Measurements from ENCODE around the gene EDIL3.

The EDIL3 gene

GRCh38 chr5:84285641-84286637, 98.7 kb downstream of the EDIL3 start:
- Histone ChIP-seq H3K9ac (ENCODE audit: low read depth, low read length, poor library complexity) (no peak overlapping the region), H3K23ac (ENCODE audit: low read depth, low read length, poor library complexity) (no peak overlapping the region), H4K91ac (ENCODE audit: low read depth, low read length, poor library complexity) (no peak overlapping the region), H3K4me3 (ENCODE audit: low read length in 2 of 2) (no peak overlapping the region), H2BK15ac (ENCODE audit: low read length) (no peak overlapping the region), H3K4ac (ENCODE audit: low read length) (no peak overlapping the region), H3K27me3 (ENCODE audit: control insufficient read depth in 3 of 3, insufficient read depth in 3 of 3, low read depth in 1 of 3, low read length in 3 of 3) (no peaks in the 10 kb centered on the region), H3K14ac (ENCODE audit: low read length) (no peak overlapping the region), H3K18ac (ENCODE audit: low read length) (no peak overlapping the region), H3K4me2 (ENCODE audit: insufficient read depth, low read length, poor library complexity, severe bottlenecking) (no peak overlapping the region), H4K8ac (ENCODE audit: low read depth, low read length) (no peak overlapping the region), H3K4me1 (ENCODE audit: control insufficient read depth in 2 of 2, insufficient read depth in 1 of 2, low read depth in 1 of 2, low read length in 2 of 2) (peaks cover 0 to 2% of the 10 kb centered on the region in 2 donors), H3K9me3 (replicated peaks in 1 of 2; ENCODE audit: control insufficient read depth in 2 of 2, insufficient read depth in 1 of 2, low read depth in 1 of 2, low read length in 2 of 2) (no peaks in the 10 kb centered on the region), H2AK5ac (ENCODE audit: low read depth, low read length) (no peak overlapping the region), H2AFZ (ENCODE audit: low read length) (no peak overlapping the region), H3K36me3 (replicated peaks in 1 of 2; ENCODE audit: control insufficient read depth in 2 of 2, insufficient read depth in 2 of 2, low read length in 2 of 2) (no peaks in the 10 kb centered on the region), H2BK5ac (ENCODE audit: low read length) (no peak overlapping the region), H3K27ac (replicated peaks; ENCODE audit: low read length) (no peak overlapping the region), H2BK12ac (ENCODE audit: low read length) (no peak overlapping the region), H2BK120ac (ENCODE audit: low read depth, low read length) (no peak overlapping the region), H3K79me1 (ENCODE audit: low read depth, low read length) (no peaks in the 10 kb centered on the region)
- DNase-seq (ENCODE audit: low spot score) = no peak
- no CpG with 5 or more reads among the region's 8 CpGs for WGBS, 2 donors (ENCODE audit: extremely low coverage in 2 of 2, insufficient read length in 2 of 2, insufficient replicate concordance in 1 of 2)

- H2AFZ ChIP-seq (ENCODE audit: low read length) = no peak overlapping the region
- H2BK15ac ChIP-seq (ENCODE audit: low read length) = no peak overlapping the region
- no peaks in the 10 kb centered on the region for H3K36me3 ChIP-seq (replicated peaks in 1 of 2; ENCODE audit: control insufficient read depth in 2 of 2, insufficient read depth in 2 of 2, low read length in 2 of 2)
- no peak overlapping the region for H4K91ac ChIP-seq (ENCODE audit: low read depth, low read length, poor library complexity)
- H3K9me3 ChIP-seq (replicated peaks in 1 of 2; ENCODE audit: control insufficient read depth in 2 of 2, insufficient read depth in 1 of 2, low read depth in 1 of 2, low read length in 2 of 2) = no peaks in the 10 kb centered on the region
- no peak overlapping the region for H3K23ac ChIP-seq (ENCODE audit: low read depth, low read length, poor library complexity)
- no peak for DNase-seq (ENCODE audit: low spot score)
- no peak overlapping the region for H3K14ac ChIP-seq (ENCODE audit: low read length)
- no peak overlapping the region for H3K9ac ChIP-seq (ENCODE audit: low read depth, low read length, poor library complexity)
- no peaks in the 10 kb centered on the region for H3K4me1 ChIP-seq (ENCODE audit: control insufficient read depth in 2 of 2, insufficient read depth in 1 of 2, low read depth in 1 of 2, low read length in 2 of 2)
- H2BK12ac ChIP-seq (ENCODE audit: low read length) = no peak overlapping the region
- no peak overlapping the region for H3K18ac ChIP-seq (ENCODE audit: low read length)
- no peak overlapping the region for H2BK120ac ChIP-seq (ENCODE audit: low read depth, low read length)
- no peak overlapping the region for H4K8ac ChIP-seq (ENCODE audit: low read depth, low read length)
- no peaks in the 10 kb centered on the region for H3K27me3 ChIP-seq (ENCODE audit: control insufficient read depth in 3 of 3, insufficient read depth in 3 of 3, low read depth in 1 of 3, low read length in 3 of 3)
- H3K27ac ChIP-seq (replicated peaks; ENCODE audit: low read length) = no peak overlapping the region
- no peak overlapping the region for H3K4me3 ChIP-seq (ENCODE audit: low read length in 2 of 2)
- no peak overlapping the region for H2BK5ac ChIP-seq (ENCODE audit: low read length)
- H3K4ac ChIP-seq (ENCODE audit: low read length) = no peak overlapping the region
- H3K79me1 ChIP-seq (ENCODE audit: low read depth, low read length) = no peaks in the 10 kb centered on the region
- H2AK5ac ChIP-seq (ENCODE audit: low read depth, low read length) = no peak overlapping the region
- no peak overlapping the region for H3K4me2 ChIP-seq (ENCODE audit: insufficient read depth, low read length, poor library complexity, severe bottlenecking)
These were observed 103.3 kb downstream of the EDIL3 start for GRCh38 chr5:84281383-84281782.

- H3K4me3 ChIP-seq (ENCODE audit: low read length in 2 of 2) = no peak overlapping the region
These were observed 105.4 kb downstream of the EDIL3 start for GRCh38 chr5:84279234-84279633.

GRCh38 chr5:84275609-84276008, 109.1 kb downstream of the EDIL3 start:
- no peak overlapping the region for H3K14ac ChIP-seq (ENCODE audit: low read length)
- no peak overlapping the region for H3K18ac ChIP-seq (ENCODE audit: low read length)
- H3K27me3 ChIP-seq (ENCODE audit: control insufficient read depth in 3 of 3, insufficient read depth in 3 of 3, low read depth in 1 of 3, low read length in 3 of 3) = no peaks in the 10 kb centered on the region
- no peak overlapping the region for H2BK120ac ChIP-seq (ENCODE audit: low read depth, low read length)
- no peak overlapping the region for H2BK5ac ChIP-seq (ENCODE audit: low read length)
- no peaks in the 10 kb centered on the region for H3K4me1 ChIP-seq (ENCODE audit: control insufficient read depth in 2 of 2, insufficient read depth in 1 of 2, low read depth in 1 of 2, low read length in 2 of 2)
- H2AFZ ChIP-seq (ENCODE audit: low read length) = no peak overlapping the region
- no peak overlapping the region for H4K8ac ChIP-seq (ENCODE audit: low read depth, low read length)
- H3K9me3 ChIP-seq (replicated peaks in 1 of 2; ENCODE audit: control insufficient read depth in 2 of 2, insufficient read depth in 1 of 2, low read depth in 1 of 2, low read length in 2 of 2) = no peaks in the 10 kb centered on the region
- no peak for DNase-seq (ENCODE audit: low spot score)
- no peak overlapping the region for H3K4ac ChIP-seq (ENCODE audit: low read length)
- no peak overlapping the region for H2BK15ac ChIP-seq (ENCODE audit: low read length)
- no peaks in the 10 kb centered on the region for H3K36me3 ChIP-seq (replicated peaks in 1 of 2; ENCODE audit: control insufficient read depth in 2 of 2, insufficient read depth in 2 of 2, low read length in 2 of 2)
- no peak overlapping the region for H3K27ac ChIP-seq (replicated peaks; ENCODE audit: low read length)
- H2BK12ac ChIP-seq (ENCODE audit: low read length) = no peak overlapping the region
- no peak overlapping the region for H3K4me3 ChIP-seq (ENCODE audit: low read length in 2 of 2)
- no peak overlapping the region for H3K23ac ChIP-seq (ENCODE audit: low read depth, low read length, poor library complexity)
- H3K9ac ChIP-seq (ENCODE audit: low read depth, low read length, poor library complexity) = no peak overlapping the region
- H4K91ac ChIP-seq (ENCODE audit: low read depth, low read length, poor library complexity) = no peak overlapping the region
- H3K4me2 ChIP-seq (ENCODE audit: insufficient read depth, low read length, poor library complexity, severe bottlenecking) = no peak overlapping the region
- no peaks in the 10 kb centered on the region for H3K79me1 ChIP-seq (ENCODE audit: low read depth, low read length)
- WGBS, 2 donors (ENCODE audit: extremely low coverage in 2 of 2, insufficient read length in 2 of 2, insufficient replicate concordance in 1 of 2) = no CpG with 5 or more reads among the region's 1 CpG
- no peak overlapping the region for H2AK5ac ChIP-seq (ENCODE audit: low read depth, low read length)

More at GRCh38 chr5:84279234-84279633, 105.4 kb downstream of the EDIL3 start:
- H2BK5ac ChIP-seq (ENCODE audit: low read length) = no peak overlapping the region
- no peaks in the 10 kb centered on the region for H3K36me3 ChIP-seq (replicated peaks in 1 of 2; ENCODE audit: control insufficient read depth in 2 of 2, insufficient read depth in 2 of 2, low read length in 2 of 2)
- no peak overlapping the region for H3K27ac ChIP-seq (replicated peaks; ENCODE audit: low read length)
- H3K23ac ChIP-seq (ENCODE audit: low read depth, low read length, poor library complexity) = no peak overlapping the region
- H3K79me1 ChIP-seq (ENCODE audit: low read depth, low read length) = no peaks in the 10 kb centered on the region
- no peak overlapping the region for H3K4ac ChIP-seq (ENCODE audit: low read length)
- no peak for DNase-seq (ENCODE audit: low spot score)
- no peak overlapping the region for H4K8ac ChIP-seq (ENCODE audit: low read depth, low read length)
- H4K91ac ChIP-seq (ENCODE audit: low read depth, low read length, poor library complexity) = no peak overlapping the region
- no peaks in the 10 kb centered on the region for H3K9me3 ChIP-seq (replicated peaks in 1 of 2; ENCODE audit: control insufficient read depth in 2 of 2, insufficient read depth in 1 of 2, low read depth in 1 of 2, low read length in 2 of 2)
- no peak overlapping the region for H2AFZ ChIP-seq (ENCODE audit: low read length)
- no peaks in the 10 kb centered on the region for H3K4me1 ChIP-seq (ENCODE audit: control insufficient read depth in 2 of 2, insufficient read depth in 1 of 2, low read depth in 1 of 2, low read length in 2 of 2)
- H2BK120ac ChIP-seq (ENCODE audit: low read depth, low read length) = no peak overlapping the region
- no peak overlapping the region for H2AK5ac ChIP-seq (ENCODE audit: low read depth, low read length)
- H2BK12ac ChIP-seq (ENCODE audit: low read length) = no peak overlapping the region
- no peak overlapping the region for H3K9ac ChIP-seq (ENCODE audit: low read depth, low read length, poor library complexity)
- no peak overlapping the region for H3K14ac ChIP-seq (ENCODE audit: low read length)
- H2BK15ac ChIP-seq (ENCODE audit: low read length) = no peak overlapping the region
- H3K27me3 ChIP-seq (ENCODE audit: control insufficient read depth in 3 of 3, insufficient read depth in 3 of 3, low read depth in 1 of 3, low read length in 3 of 3) = no peaks in the 10 kb centered on the region
- no peak overlapping the region for H3K18ac ChIP-seq (ENCODE audit: low read length)
- H3K4me2 ChIP-seq (ENCODE audit: insufficient read depth, low read length, poor library complexity, severe bottlenecking) = no peak overlapping the region

All from neuronal stem cell (in vitro differentiated cells).